Heart left ventricle (tissue), 13 donors: ENCODE measurements around the gene ZNF587B.

Source experiments
- CTCF ChIP-seq, 12 donors: fragments of 200-600 bp; sonication (generic) in 4 of 12; IDR thresholded peaks; one replicate each; pipeline versions ENCODE4 v1.5.0 to v1.8.0; 2018 to 2022; ENCODE audit warnings: antibody characterized with exemption in 12 of 12, mild to moderate bottlenecking in 5 of 12
- POLR2A ChIP-seq, 2 donors: fragments of 450-650 bp; IDR thresholded peaks; one replicate each; pipeline ENCODE4 v1.6.1; 2017; ENCODE audit warnings: antibody characterized with exemption in 2 of 2, mild to moderate bottlenecking in 2 of 2, moderate library complexity in 2 of 2
- donor health status: ischemic (EF 13 %, LVEDD 7.1; RV severe dilation, severe dysfunction).
- donor health status: DM: no; HTN: yes; CAD: no.
- donor health status: DM: no; HTN: no; CAD: no.
- donor health status: ischemic (EF 25% LVEDD 6.9; RV normal size, moderate dysfunction).
- donor health status: ischemic (EF 25% LVEDD 5.7; RV mildly dilated, moderate dysfunction).
- donor health status: ischemic (EF 35%, LVEDD 5.7; RV mildly dilated, moderate dysfunction).
- donor health status: nonischemic (EF 11% LVEDD 7.7; RV severe dilation, severe dysfunction).
- donor health status: DM: yes; HTN: yes; CAD: no.
- donor health status: PGD.
- donor health status: ischemic (EF 29% LVEDD 5.4; RV normal size, mild dysfunction).
- donor health status: nonischemic (EF 23%, LVEDD 6.1; RV moderate dilation, normal function).

DNA sequence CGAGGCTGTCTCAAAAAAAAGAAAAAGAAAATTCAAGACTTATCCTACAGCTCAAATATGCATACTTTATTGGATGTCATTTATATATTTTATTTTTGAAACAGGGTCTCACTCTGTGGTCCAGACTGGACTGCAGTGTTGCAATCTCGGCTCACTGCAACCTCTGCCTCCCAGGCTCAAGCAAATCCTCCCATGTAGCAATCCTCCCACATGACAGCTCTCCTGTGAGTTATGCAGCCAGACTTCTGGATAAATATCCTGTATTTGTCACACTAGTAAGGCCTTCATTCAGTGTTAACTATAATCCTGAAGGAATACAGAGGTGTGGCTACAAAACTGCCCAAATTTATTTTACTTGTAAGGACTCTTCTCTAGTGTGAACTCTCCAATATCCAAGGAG, 22.6 kb upstream of the ZNF587B start:
- no peak for TF ChIP-seq CTCF (IDR thresholded peaks at IDR 0.05)
- TF ChIP-seq POLR2A (IDR thresholded peaks at IDR 0.05) = no peak
